NCI-H146 (cell line): ENCODE measurements around the gene GAS6.
"Not testable (repeated sequence)": the region's sequence is repeated elsewhere in the genome, so short reads cannot be mapped to it uniquely, and the experiment has no call there.

Experiments used
- DNase-seq: peaks from one replicate; lab custom pipeline; 2025; lab: John Stamatoyannopoulos, UW

Gene GAS6

DNA sequence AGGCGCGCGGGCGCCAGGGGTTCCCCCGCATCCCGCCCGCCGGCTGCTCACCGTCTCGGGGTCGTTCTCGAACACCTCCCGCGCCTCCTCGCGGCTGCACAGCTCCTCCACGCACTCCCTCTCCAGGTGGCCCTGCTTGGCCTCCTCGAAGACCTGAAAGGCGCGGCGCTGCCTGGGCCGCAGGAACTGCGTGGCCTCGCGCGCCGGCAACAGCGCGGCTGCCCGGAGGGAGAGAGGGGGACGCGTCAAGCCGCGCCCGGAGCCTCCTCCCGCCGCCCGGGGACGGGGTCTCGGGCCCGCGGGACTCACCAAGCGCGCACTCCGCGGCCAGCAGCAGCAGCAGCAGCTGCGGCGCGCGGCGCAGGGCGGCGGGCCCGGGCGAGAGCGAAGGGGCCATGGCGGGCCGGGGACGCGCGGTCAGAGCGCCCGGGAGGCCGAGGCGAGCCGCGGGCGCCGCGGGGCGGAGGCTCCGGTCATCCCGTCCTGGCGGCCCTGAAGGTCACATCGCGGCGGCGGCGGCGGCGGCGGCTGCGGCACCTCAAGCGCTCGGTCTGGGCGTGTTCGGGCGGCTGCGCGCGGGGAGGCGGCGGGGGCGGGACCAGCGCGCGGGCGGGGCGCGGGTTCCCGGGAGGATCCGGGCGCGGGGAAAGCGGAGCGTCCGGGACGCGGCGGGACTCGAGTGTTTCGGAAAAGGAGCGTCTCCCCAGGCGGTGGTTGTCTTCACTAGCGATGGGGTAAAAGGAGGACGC is at the start of gene GAS6:
Gene GAS6, minus strand, starts transcription at position 553 of the 749 bp plus-strand sequence. Its CDS starts 156 bp downstream, at position 397.
- peak; percentile 60 for DNase-seq

DNA sequence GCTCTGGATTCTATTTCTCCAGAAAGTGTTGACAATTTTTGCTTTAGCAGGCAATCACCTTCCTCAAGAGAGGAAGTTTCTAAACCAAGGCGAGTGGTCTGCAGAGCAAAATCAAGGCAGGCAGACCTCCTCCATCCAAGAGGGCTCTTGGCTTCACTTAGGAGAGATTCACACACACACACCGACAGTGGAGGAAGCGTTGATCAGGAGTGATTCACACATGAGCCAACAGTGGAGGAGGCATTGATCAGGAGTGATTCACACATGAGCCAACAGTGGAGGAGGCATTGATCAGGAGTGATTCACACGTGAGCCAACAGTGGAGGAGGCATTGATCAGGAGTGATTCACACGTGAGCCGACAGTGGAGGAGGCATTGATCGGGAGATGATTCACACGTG is 49.5 kb upstream of the GAS6 start:
- DNase-seq = not testable (repeated sequence)

DNA sequence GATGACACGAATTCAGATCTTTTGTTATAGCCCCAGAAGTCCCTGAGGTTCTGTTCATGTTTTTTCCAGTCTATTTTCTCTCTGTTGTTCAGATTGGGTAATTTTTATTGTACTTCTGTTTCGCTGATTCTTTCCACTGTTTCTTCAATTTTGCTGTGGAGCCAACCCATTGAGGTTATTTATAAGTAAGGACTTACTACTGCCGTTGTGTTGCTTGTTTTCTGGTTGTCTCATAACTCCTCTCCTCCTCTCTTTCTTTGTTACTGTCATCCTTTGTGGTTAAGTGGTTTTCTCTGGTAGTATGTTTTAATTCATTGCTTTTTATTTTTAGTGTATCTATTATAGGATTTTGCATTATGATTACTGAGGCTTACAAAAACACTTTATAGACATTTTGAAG is 48.7 kb upstream of the GAS6 start:
- DNase-seq = no peak

DNA sequence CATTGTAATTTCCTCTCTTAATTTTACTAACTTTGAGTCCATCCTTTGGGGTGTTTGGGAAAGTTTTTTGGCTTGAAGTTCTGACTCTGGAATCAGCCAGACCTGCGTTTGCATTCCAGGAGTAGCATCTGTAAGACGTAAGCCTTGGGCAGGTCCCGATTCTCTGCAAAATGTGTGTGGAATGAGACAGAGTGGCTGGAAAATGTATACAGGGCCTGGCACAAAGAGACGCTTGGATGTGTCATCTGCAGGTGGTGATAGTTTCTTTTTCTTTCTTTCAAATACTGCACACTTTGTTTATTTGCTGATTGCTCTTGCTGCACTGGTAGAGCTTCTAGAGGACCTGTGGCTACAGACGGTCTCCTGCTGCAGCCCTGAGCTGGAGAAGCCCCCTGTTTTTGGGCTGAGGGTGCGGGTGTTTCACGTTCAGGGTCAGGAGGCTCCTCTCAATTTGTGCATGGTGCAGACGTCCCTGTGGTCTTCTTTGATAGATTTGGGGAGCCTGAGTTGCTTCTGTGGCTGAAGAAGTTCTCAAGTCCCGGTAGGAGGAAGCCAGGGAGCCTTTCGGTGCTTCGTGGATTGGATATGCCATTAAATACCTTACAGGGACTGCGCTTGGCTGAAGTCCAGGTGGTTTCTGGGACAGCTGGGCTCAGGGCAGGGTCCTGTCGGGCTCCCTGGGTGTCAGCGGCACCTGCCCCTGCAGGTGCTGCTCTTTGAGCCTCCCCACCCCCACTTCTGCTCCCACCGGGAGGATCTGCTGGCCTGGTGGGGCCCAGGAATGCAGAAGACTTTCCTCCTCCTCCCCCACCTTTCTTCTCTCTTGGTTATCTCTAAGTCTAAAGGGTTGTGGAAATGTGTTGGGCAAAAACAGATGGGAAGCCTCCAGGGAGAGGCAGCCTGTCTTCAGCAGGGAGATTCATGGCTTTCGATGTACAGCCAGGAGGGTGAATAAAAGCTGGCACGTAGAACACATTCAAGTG is 44.0 kb upstream of the GAS6 start:
- DNase-seq = peak; percentile 91

DNA sequence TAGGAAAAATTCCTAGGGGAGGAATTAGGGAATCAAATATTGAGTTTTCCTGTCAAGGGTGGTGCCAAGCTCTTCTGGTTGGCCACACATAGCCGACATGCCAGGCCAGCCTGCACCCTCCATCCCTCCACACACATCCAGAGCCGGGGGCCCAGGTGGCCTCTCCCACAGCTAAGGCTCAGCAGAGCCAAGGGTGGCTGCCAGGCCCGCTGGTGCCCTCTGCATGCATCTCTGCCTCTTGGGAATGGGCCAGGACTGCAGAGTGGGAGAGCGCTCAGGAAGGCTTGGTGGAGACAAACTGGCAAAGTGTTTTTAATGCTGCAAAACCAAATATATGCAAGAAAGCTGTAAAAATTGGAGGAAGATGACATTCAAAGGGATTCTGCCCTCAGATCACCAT is 42.7 kb upstream of the GAS6 start:
- DNase-seq = no peak

DNA sequence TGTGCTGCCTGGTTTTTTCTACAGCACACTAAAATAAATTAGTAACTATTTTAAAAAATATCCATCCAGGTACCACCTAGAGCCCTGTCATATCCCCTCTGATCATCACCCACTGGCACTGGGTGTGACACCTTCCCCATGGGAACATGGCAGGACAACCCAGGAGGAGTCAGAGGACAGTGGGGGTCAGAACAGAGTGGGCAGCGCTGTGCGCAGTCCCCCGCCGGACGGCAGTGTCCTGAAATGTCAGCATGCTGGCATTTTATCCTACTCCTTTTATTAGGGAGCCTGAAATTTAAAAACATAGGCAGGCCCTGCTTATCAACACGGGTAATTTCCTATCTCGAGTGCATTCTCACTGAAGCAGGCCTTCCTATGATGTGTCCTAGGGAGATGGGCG is 42.1 kb upstream of the GAS6 start:
- no peak for DNase-seq

DNA sequence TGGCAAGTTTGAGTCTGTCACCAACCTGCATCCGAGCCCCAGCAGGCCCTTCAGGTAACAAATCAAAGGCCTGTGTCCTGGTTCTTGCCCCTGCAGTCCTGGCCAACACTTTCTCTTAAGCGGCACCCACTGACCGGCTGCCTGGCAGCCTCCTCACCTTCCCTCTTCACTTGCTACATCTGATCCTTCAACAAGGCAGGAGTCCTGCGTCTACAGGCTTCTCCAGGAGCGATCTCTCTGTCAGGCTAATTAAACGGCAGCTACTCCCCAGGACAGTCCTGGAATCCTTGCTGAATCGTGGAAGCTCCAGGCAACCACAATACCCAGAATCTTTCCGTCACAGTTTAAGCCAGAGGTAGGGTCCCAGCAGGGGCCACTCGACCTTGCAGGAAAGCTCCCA is 41.1 kb upstream of the GAS6 start:
- DNase-seq = no peak

DNA sequence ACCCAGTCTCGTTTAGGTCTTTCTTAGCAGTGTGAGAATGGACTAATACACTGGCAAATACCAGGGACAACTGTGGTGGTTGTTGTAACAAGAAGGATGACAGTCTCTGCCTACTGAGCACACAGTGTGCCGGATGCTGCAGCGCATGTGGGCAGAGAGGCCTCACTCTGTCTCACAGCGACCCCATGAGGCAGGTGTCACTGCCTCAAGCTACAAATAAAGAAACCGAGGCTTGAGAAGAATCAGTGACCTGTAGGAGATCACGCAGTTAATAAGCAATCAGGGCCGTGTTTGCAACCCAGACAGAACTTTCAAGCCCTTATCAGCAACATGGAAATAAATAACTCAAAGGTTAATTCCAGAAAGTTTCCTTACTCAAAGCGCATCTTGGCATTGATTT is 40.5 kb upstream of the GAS6 start:
- no peak for DNase-seq

DNA sequence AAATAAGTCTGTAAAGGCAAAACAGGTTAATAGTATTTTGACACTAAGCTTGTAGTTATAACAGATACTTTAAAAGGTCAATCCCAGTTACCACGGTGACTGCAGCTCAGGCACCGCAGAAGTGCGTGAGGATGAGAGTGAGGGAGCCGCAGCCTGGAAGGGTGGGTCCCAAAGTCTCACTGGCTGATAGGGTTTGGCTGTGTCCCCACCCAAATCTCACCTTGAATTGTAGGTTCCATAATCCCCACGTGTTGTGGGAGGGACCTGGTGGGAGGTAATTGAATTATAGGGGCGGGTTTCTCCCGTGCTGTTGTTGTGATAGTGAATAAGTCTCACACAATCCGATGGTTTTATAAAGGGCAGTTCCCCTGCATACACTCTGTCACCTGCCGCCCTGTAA is 40.0 kb upstream of the GAS6 start:
- no peak for DNase-seq

DNA sequence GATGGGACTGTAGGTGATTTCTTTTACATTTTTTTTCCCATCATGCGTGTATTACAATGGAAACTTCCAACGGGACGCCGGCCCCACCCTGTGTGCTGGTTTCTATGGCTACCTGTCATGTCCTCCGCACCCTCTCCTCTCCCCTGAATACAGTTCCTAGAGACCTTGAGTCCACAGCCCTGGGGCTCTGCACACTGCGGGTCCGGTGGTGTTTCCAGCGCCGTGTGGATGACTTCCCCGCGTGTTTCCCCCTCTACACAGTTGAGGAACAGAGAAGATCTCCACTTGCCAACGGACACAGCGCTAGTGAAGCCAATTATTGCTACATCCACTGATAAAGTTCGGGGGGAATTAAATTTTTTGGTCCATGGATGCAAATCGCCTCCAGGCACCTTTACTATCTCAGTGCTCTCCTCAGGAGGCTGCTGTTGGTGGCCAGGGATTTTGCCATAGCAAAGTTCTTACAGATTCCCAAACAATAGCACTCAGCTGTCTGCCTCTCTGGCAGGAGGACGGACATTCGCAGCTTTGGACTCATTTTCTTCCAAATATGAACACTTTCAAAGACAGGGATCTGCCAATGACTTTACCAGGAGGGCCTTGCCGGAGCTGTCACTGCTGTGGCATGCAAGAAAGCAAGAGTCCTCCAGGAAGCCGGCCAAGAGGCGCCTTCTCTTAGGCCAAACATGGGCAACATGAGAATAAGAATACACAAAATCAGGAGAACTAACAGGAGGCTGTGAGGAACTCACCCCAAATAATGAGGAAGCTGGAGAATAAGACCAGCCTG is 39.3 kb upstream of the GAS6 start:
- DNase-seq = no peak

DNA sequence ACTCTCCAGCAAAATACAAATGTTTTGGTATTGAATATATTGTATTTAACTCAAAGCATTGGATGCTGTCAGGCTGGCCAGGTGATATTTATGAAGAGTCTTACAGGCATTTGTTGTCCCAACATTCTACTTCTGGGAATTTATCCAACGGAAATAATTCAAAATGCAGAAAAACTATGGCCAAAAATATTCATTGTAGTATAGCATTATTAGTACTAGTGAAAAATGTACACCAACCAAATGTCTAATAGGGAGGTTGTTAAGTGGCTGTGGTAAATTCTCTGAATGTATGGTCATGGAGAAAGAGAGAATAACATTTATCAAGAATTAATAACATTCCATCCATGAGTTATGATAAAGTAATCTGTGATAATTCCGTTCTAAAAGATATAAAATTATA is 38.6 kb upstream of the GAS6 start:
- no peak for DNase-seq

DNA sequence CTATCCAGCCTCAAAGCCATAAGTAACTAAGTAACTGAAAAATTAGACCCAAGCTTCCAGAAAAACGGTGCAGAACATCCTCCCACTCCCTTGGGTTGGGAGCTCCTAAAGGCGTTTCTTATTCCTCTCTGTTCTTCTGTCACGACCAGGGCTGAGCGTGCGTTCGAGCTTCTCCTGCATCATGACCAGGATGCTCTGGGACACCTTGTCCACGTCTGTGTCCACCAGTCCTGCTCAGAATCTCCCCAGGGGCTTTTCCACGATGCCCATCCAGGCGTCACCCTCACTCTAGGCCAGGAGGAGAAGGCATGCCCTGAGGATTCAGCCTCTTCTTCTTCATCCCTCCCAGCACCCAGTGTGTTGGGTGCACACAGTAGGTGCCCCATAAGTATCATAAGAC is 37.8 kb upstream of the GAS6 start:
- no peak for DNase-seq

DNA sequence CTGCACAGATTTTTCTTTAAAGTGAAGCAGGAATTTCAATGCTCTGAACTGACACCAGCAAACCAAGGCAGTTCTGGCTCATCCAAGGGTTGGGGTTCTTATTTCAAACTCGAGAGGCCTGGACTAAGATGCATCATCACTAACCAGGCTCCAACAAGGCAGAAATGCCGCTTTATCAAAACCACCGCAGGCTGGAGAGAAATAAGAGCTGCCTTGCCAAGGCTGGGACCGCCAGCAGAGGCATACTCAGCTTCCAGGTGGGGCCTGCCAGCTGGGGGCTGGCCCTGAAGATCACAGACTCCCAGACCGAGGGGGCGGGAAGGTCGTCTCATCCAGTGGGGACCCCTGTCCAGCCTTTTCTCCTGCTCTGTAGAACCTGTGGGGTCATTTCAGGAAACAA is 37.4 kb upstream of the GAS6 start:
- DNase-seq = no peak

DNA sequence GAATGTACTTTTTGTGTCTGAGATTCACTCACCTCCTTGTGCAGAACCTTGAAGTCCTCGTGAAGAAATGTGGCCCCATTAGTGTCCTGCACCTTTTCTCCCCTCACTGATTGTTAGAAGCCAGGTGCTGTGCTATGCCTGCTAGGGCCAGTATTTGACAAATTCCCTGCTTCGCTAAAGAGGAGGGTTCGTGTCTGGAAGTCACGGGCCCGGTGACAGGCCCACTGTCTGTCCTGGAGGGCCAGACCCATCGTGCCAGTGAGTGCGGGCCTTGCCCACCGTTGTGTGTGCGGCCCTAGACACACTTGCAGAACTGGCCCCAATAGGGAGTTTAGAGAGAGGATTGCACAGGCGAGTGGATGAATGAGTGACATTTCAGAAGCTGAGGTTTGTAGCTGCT is 36.8 kb upstream of the GAS6 start:
- DNase-seq = no peak

DNA sequence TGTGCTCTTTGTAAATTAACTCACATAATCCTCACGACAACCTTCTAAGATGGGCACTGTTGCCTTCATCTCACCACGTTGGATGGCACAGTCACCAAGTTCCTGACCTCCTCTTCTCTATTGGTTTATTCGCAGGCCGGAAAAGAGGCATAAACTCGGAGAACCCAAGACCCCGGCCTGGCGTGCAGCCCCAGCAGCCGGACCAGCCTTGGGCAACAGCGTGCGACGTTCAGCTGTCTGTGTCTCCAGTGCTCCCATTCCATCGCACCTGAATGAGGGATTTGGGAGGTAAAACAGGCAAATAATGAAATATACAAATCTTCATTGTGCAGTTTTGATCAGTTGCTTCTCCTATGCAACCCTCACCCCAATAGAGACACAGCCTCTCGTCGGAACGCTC is 34.5 kb upstream of the GAS6 start:
- DNase-seq = no peak

DNA sequence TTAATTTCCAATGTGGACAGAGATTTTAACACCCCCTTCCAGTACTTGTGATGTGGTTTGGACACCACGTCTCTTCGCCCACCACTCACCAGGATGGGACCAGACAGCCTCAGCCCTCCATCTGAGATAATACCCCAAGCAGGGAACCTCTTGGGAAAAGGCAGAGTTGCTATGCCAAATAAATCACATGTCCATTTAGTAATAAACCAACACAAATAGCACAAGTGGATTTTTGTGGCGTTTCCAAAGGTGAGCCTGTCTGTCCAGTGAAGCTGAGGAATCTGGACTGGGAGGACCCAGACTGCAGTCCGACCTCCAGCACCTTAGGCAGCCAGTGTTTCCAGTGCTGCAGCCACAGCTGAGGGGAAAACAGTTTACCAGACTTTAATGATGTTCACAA is 34.1 kb upstream of the GAS6 start:
- DNase-seq = no peak

DNA sequence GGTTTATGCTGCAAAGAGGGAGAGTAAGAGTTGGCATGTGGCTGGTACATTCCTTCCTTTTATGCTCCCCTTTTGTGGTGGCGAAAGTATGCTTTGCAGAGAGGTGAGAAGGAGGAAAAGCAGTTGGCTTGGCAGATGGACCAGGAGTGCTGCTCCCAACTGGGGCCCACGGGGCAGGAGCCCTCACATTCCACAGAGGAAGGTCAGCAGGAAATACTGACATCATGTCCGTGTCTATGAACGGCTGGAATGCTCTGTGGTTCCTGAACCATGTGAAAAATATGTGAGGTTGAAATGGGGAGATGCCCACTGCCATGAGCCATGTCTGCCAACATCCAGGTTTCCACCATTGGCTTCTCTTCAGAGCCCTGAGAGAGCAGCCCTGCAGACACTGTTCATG is 33.3 kb upstream of the GAS6 start:
- no peak for DNase-seq

DNA sequence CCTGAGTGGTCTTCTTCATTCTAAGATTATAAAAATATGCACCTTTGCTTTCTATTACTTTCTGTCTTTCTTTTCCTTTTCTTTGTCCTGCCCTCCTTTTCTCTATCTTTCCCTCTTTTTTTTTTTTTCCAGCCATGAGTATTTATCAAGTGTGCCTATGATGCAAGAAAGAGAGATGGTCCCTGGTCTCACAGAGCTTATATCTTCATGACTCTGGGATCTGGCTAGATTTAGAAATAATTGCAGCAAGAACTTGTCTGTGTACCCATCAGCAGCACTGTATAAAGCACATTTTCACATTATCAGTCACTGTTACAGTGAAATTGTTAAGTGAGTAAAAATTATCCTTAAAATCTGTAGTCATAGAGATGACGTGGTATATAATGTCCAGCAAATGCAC is 31.6 kb upstream of the GAS6 start:
- DNase-seq = no peak

DNA sequence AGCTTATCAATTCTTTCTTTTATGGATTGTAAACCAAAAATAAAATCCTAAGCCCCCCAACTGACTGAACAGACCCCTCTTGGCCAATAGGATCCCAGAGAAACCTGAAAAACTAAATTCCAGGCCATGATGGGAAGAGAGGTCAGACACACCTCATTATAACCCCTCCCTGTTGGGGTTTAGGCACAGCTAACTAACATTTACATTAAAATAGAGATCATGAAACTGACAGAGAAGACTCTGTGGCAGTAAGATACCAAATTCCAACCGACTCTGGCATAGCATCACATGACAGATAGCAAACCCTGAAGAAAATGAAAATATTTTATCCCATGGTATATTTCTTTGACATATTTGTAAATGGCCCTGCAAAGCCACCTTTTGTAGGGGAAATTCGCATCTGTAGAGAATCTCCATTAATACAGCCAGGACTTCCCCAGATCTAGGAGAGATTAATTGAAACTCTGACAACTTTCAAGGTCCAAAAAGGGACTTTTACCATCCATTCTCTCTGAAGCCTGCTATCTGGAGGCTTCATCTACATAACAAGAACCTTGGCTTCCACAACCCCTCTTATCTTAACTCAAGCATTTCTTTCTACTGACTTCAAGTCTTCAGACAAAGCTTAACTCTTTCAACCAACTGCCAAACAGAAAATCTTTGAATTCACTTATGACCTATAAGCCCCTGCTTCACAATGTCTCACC is 27.1 kb upstream of the GAS6 start:
- no peak for DNase-seq

DNA sequence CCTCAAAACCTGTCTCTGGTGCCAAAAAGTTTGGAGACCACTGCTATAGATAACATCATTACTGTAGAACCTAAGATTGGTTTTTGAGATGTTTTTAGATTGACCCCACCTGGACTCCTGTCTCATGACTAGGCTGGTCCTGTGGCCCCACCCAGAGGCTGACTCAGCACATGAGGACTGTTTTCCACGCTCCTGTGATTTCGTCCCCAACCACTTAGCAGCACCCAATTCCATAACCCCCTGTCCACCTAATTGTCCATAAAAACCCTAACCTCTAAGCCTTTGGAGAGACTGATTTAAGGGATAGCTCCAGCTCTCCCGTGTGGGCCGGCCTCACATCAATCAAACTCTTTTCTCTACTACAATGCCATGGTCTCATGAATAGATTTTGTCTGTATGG is 25.6 kb upstream of the GAS6 start:
- no peak for DNase-seq

DNA sequence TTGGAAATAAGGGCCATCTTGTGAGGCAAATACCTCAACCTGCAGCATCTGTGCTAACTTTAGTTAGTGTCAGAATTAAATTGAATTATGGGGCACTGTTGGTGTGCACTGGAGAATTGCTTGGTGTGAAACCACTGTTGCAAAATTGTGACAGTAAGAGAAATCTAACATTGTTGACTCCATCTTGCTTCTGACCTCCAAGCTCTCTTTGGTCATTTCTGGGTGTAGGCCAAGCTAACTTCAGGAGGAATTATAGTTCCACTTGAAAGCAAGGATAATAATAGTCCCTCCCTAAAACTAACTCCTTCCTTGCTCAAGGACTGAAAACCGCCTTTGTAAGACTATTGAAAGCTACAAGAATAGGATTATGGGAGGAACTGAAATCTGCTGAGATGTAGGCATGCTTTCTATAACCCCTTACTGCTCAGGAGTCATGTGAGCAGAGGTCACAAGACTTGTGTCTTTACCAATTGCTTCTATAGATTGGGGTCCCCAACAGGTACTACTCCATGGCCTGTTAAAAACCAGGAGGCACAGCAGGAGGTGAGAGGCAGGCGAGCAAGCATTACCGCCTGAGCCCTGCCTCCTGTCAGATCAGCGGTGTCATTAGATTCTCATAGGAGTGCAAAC is 24.9 kb upstream of the GAS6 start:
- no peak for DNase-seq
